Stimulated activated CD8-positive, alpha-beta memory T cell treated with anti-CD3 and anti-CD28 coated beads, Interleukin-4, amount 100 ng/mL, for 48 hours (primary cell): ENCODE measurements around the gene VTN.

Experiments used
- DNase-seq: peaks from one replicate; pipeline ENCODE4 v3.0.0-alpha.2; 2020

VTN gene

GRCh38 chr17:28370035-28370743 is at the start of gene VTN:
TSS of gene VTN (minus strand) at chr17:28370307. CDS start at chr17:28370203, 104 bp downstream.
- no peak for DNase-seq

- DNase-seq = peak; percentile 65
Measured at GRCh38 chr17:28416703-28417311, 46.7 kb upstream of the VTN start.

- DNase-seq = no peak
Measured at GRCh38 chr17:28415886-28416285, 45.8 kb upstream of the VTN start.

GRCh38 chr17:28413804-28414203 is 43.7 kb upstream of the VTN start:
- DNase-seq = no peak

- no peak for DNase-seq
Measured at GRCh38 chr17:28412099-28412498, 42.0 kb upstream of the VTN start.

- no peak for DNase-seq
Measured at GRCh38 chr17:28407974-28408306, 37.8 kb upstream of the VTN start.

- DNase-seq = no peak
Measured at GRCh38 chr17:28407130-28407973, 37.2 kb upstream of the VTN start.

- DNase-seq = no peak
Measured at GRCh38 chr17:28406473-28406814, 36.3 kb upstream of the VTN start.

- peak; percentile 83 for DNase-seq
Measured at GRCh38 chr17:28405632-28406472, 35.7 kb upstream of the VTN start, which contains the start of gene SLC46A1. TSS of gene SLC46A1 (minus strand) at chr17:28406212. CDS start at chr17:28406114, 98 bp downstream.

GRCh38 chr17:28404812-28405570 is 34.9 kb upstream of the VTN start:
- no peak for DNase-seq

- DNase-seq = no peak
Measured at GRCh38 chr17:28404461-28404811, 34.3 kb upstream of the VTN start.

- DNase-seq = no peak
Measured at GRCh38 chr17:28404007-28404406, 33.9 kb upstream of the VTN start.

GRCh38 chr17:28402844-28403243 is 32.7 kb upstream of the VTN start:
- no peak for DNase-seq

- no peak for DNase-seq
Measured at GRCh38 chr17:28402224-28402630, 32.1 kb upstream of the VTN start.

GRCh38 chr17:28399808-28400207 is 29.7 kb upstream of the VTN start:
- no peak for DNase-seq

- DNase-seq = no peak
Measured at GRCh38 chr17:28398280-28398981, 28.3 kb upstream of the VTN start.

GRCh38 chr17:28397687-28398279 is 27.7 kb upstream of the VTN start:
- no peak for DNase-seq

- no peak for DNase-seq
Measured at GRCh38 chr17:28397275-28397674, 27.2 kb upstream of the VTN start.

- no peak for DNase-seq
Measured at GRCh38 chr17:28396635-28397239, 26.6 kb upstream of the VTN start.

- DNase-seq = no peak
Measured at GRCh38 chr17:28395968-28396367, 25.9 kb upstream of the VTN start.

- DNase-seq = no peak
Measured at GRCh38 chr17:28395426-28395825, 25.3 kb upstream of the VTN start.
